Stimulated activated CD4-positive, alpha-beta T cell treated with anti-CD3 and anti-CD28 coated beads, Interleukin-1b, Interleukin-23, amount 100 ng/mL, for 4 hours (primary cell): ENCODE measurements around the gene SERHL2.
"Not testable (repeated sequence)": the region's sequence is repeated elsewhere in the genome, so short reads cannot be mapped to it uniquely, and the experiment has no call there.

Source experiments
- DNase-seq, 2 donors: peaks; one replicate each; pipeline ENCODE4 v3.0.0-alpha.2; 2020; ENCODE audit warnings: low read depth in 2 of 2

SERHL2 gene

GRCh38 chr22:42574046-42574445 lies 20.3 kb downstream of the SERHL2 start:
- DNase-seq = not testable (repeated sequence)

GRCh38 chr22:42574468-42574867 lies 20.7 kb downstream of the SERHL2 start:
- not testable (repeated sequence) for DNase-seq

GRCh38 chr22:42575996-42576574 lies 22.3 kb downstream of the SERHL2 start:
- not testable (repeated sequence) for DNase-seq

- DNase-seq = not testable (repeated sequence)
These were observed 23.4 kb downstream of the SERHL2 start for GRCh38 chr22:42577141-42577540.

GRCh38 chr22:42577623-42578240 lies 24.0 kb downstream of the SERHL2 start:
- no peak for DNase-seq

- not testable (repeated sequence) for DNase-seq
These were observed 26.3 kb downstream of the SERHL2 start for GRCh38 chr22:42580040-42580439.

GRCh38 chr22:42581194-42581761 lies 27.5 kb downstream of the SERHL2 start:
- not testable (repeated sequence) for DNase-seq

- peak; percentile 75 to 86 for DNase-seq
These were observed 28.3 kb downstream of the SERHL2 start for GRCh38 chr22:42581762-42582716.

- DNase-seq = no peak
These were observed 29.2 kb downstream of the SERHL2 start for GRCh38 chr22:42582987-42583386.

- no peak for DNase-seq
These were observed 30.7 kb downstream of the SERHL2 start for GRCh38 chr22:42584364-42584940.

GRCh38 chr22:42585096-42585495 lies 31.3 kb downstream of the SERHL2 start:
- DNase-seq = no peak

GRCh38 chr22:42586381-42586780 lies 32.6 kb downstream of the SERHL2 start:
- DNase-seq = no peak

- no peak for DNase-seq
These were observed 33.9 kb downstream of the SERHL2 start for GRCh38 chr22:42587588-42588175.

- no peak for DNase-seq
These were observed 38.2 kb downstream of the SERHL2 start for GRCh38 chr22:42591987-42592386.

GRCh38 chr22:42595434-42595833 lies 41.7 kb downstream of the SERHL2 start:
- no peak for DNase-seq

GRCh38 chr22:42596336-42596735 lies 42.6 kb downstream of the SERHL2 start:
- no peak for DNase-seq

GRCh38 chr22:42596863-42597530 lies 43.2 kb downstream of the SERHL2 start:
- no peak for DNase-seq

GRCh38 chr22:42601879-42602465 lies 48.2 kb downstream of the SERHL2 start:
- no peak for DNase-seq

GRCh38 chr22:42602470-42602869 lies 48.7 kb downstream of the SERHL2 start:
- no peak for DNase-seq

GRCh38 chr22:42603427-42603826 lies 49.7 kb downstream of the SERHL2 start:
- DNase-seq = no peak
